SH-SY5Y (cell line): ENCODE results near the gene TSPAN32.

Experiments used
- GATA2 ChIP-seq: IDR thresholded peaks from 2 replicates; pipeline ENCODE4 v1.6.1; 2011; ENCODE audit warnings: mild to moderate bottlenecking, low read depth, low read length
- GATA3 ChIP-seq: IDR thresholded peaks from 2 replicates; pipeline ENCODE4 v1.6.1; 2011; ENCODE audit warnings: low read depth, mild to moderate bottlenecking, low read length, moderate library complexity

DNA sequence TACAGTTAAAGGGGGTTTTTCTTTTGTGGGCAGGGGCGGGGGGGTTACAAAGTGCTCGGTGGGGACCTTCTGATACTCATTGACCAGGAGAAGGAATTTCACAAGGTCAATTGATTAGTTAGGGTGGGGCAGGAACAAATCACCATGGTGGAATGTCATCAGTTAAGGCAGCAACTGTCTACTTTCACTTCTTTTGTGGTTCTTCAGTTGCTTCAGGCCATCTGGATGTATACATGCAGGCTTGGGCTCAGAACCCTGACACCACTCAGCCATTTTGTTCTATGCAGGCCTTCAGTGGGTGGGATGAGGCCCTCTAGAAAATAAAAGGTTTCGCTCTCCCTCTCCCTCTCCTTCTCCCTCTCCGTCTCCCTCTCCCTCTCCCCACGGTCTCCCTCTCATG, 29.6 kb downstream of the TSPAN32 start:
- no peak for TF ChIP-seq GATA2
- no peak for TF ChIP-seq GATA3
